ENCODE results near the gene KCNF1.

GRCh38 chr2:10884574-10884975, 27.2 kb upstream of the KCNF1 start:
- TF ChIP-seq POLR2A (IDR thresholded peaks at IDR 0.05): no peak
- TF ChIP-seq CTCF (IDR thresholded peaks at IDR 0.05): no peak
